ENCODE data around the gene ADAM19. TPM values are rescaled to one million over a fixed set of nuclear protein-coding genes. Genes with fewer than 3 reads are reported as not detected.

Gene ADAM19
- total RNA-seq, 1 experiment from 2014 or later, result 50.0 TPM

DNA sequence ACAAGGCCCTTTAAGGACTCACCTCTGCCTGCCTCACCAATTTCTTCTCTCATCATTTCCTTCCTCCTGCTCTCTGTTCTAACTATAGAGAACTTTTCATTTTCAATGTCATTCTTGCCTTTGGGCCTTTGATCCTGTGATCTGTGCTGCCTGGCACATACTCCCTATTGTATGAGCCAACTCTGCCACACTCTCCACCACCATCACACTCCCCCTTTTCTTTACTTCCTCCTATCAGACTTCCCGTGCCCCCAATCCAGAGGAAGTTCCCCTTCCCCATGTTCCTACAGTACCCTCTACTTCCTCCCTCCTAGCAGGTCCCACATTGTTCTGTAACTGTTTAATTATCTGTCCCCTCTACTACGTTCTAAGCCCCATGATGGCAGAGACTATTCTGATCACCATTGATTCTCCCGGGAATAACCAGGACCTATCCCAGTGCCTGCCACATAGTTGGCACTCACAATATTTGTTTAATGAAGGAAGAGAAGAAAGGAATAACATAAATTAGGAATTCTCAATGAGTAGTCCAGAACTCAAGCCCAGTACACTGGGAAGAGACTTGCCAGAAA, 27.5 kb downstream of the ADAM19 start:
- Histone ChIP-seq H3K4me1 (no peaks in the 10 kb centered on the region), H3K27me3 (no peaks in the 10 kb centered on the region), H3K27ac (no peak overlapping the region), H3K9me3 (replicated peaks) (no peaks in the 10 kb centered on the region; the same call in 1 of the 2 replicates), H3K36me3 (peaks cover 35% of the 10 kb centered on the region), H3K4me3 (no peak overlapping the region)
- DNase-seq, result no peak

DNA sequence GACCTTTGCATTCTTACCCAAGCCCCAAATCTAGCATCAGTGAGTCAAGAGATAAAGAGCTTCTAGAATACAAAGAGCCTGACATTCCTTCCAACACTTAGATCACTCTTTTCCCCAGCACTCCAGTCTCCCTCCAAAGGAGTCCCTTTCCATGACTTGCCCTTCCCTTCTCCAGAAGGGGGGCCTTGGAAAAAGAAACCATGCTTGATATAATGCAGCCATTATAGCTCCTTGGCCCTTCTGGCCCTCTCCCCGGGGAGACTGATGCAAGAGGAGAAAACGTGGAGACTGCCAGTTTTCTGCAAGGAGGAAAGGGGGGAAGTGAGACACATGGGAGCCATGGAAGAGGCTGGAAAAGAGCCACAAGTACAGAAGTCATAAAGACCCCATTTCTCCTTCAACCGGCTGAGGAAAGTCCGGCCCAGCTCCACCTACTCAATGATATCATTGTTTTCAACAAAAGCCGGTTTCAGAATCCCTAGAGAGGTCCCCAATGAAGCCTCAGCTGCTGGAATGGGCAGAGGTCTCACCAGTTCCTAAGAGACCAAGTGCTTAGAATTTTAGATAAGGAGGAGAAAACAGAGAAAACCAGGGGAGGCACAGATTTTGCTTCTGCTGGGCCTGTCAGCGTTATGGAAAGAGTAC, 29.0 kb downstream of the ADAM19 start:
- Histone ChIP-seq H3K9me3 (replicated peaks) (no peaks in the 10 kb centered on the region; the same call in 1 of the 2 replicates), H3K4me3 (no peak overlapping the region), H3K27me3 (no peaks in the 10 kb centered on the region), H3K36me3 (peaks cover 26% of the 10 kb centered on the region), H3K27ac (no peak overlapping the region), H3K4me1 (no peaks in the 10 kb centered on the region)
- DNase-seq, result no peak

DNA sequence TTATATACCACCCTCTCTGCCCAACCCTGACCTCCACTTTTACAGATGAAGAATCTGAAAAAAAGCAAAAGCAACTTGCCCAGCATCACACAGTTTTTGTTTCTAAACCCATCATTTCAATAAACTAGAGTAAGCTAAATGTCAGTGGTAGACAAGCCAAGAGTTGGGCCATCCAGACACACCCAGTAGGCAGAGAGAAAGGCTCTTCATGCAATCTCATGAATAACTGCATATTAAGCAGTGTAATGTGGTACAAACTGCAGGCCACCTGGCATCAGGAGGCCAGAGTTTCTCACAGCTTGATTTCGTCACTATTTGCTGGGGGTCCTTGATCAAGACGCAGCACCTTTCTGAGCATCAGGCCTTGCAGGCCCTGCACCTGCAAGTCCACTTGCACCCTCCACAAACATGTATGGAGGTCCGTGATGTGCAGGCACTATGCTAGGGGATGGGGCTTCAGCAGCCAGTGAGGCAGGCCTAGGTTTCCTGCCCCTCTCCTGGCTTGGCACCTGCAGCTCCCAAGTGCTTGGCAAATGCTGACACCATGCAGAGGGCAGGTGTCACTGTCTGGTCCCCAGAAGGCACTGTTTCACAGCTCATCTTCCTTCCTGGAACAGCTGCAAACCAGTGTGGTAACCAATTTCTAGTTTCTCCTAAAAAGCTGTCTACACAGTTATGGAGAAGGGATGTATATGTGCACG, 29.8 kb downstream of the ADAM19 start:
- H3K9me3 ChIP-seq (replicated peaks), result no peaks in the 10 kb centered on the region; the same call in 1 of the 2 replicates
- no peak overlapping the region for H3K27ac ChIP-seq
- no peaks in the 10 kb centered on the region for H3K27me3 ChIP-seq
- no peak overlapping the region for H3K4me3 ChIP-seq
- no peak for DNase-seq
- H3K4me1 ChIP-seq, result no peaks in the 10 kb centered on the region
- H3K36me3 ChIP-seq, result peaks cover 24% of the 10 kb centered on the region

DNA sequence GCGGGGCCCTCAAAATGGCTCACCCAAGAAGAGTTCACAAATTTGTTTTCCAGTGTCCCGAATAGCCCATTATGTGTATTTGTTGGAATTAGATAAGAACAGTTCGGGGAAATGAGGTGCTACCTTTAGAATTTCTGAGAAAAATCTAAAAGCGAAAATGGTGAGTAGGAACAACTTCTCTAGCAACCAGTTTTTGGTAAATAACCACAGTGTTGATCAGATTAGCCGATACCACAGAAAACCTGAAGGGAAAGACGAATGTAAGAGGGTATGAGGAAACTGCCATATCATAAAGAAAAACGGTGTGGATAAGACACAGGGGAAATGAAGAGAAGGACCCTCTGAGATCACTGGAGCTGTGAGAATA, 31.0 kb downstream of the ADAM19 start:
- Histone ChIP-seq H3K27ac (no peak overlapping the region), H3K36me3 (peaks cover 15% of the 10 kb centered on the region), H3K4me1 (no peaks in the 10 kb centered on the region), H3K4me3 (no peak overlapping the region), H3K27me3 (no peaks in the 10 kb centered on the region), H3K9me3 (replicated peaks) (no peaks in the 10 kb centered on the region; the same call in 1 of the 2 replicates)
- no peak for DNase-seq

DNA sequence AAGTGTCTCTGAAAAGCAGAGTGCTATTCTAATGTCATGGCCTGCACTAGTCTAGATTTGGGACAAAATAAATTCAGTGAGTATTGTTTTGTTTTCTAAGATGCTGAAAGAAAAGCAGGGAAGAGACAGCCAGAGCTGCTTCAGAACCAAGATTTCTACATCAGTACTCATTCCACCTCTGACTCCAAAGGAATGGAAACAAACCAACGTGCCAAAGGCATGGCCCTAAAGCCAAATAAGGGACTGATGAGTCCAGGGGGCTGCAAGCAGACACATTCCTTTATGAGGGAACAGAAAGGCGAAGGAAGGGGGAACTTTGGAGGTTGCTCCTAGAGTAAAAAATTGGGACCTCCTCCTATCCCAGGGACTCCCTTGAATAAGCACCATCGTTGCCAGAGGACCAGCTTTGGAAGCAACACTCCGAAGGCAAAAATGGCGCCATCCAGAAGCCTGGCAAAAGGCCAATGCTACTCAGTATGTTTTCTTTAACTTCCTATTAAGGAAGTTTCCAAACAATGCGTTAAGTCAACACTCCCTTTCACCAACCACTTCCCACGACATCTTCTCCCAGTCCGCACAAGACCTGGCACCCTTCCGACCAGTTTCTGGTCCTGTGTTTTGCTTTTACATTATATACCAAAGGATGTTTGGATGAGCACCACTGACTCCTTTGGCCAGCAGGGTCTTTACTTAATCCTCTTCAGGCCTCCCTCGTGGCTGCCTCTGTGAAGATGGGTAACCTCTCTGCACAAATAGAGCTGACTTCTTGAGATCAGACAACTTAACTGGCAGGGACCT, 31.6 kb downstream of the ADAM19 start:
- DNase-seq, result no peak
- Histone ChIP-seq H3K27ac (no peak overlapping the region), H3K9me3 (replicated peaks) (no peaks in the 10 kb centered on the region), H3K36me3 (peaks cover 12% of the 10 kb centered on the region), H3K4me3 (no peak overlapping the region), H3K27me3 (no peaks in the 10 kb centered on the region), H3K4me1 (no peaks in the 10 kb centered on the region)

DNA sequence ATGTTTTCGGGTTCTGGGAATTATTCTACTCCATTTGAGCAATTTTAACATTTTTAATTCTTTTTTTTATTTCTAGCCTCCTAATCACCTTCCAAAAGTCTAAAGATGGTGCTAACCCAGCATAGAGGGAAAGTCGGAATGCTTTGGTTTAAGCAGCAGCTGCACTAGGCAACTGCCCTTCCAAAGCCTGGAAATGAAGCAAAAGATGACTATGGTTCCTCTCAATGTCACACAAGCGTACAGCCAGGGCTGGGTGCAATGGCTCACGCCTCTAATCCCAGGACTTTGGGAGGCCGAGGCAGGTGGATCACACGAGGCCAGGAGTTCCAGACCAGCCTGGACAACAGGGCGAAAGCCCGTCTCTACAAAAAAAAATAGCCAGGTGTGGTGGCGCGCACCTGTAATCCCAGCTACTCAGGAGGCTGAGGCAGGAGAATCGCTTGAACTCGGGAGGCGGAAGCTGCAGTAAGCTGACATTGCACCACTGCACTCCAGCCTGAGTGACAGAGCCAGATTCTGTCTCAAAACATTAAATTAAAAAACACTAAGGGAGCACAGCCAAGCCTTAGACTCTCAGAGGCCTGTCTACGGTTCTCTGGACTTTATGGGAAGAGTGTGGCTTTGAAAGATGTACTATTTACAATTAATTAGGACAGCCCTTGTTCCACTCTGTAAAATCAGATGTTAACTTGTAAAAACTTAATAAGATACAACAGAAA, 33.1 kb downstream of the ADAM19 start:
- no peaks in the 10 kb centered on the region for H3K27me3 ChIP-seq
- no peak overlapping the region for H3K4me3 ChIP-seq
- H3K9me3 ChIP-seq (replicated peaks), result no peaks in the 10 kb centered on the region
- no peak for DNase-seq
- peaks cover 12% of the 10 kb centered on the region for H3K36me3 ChIP-seq
- H3K4me1 ChIP-seq, result no peaks in the 10 kb centered on the region
- no peak overlapping the region for H3K27ac ChIP-seq

DNA sequence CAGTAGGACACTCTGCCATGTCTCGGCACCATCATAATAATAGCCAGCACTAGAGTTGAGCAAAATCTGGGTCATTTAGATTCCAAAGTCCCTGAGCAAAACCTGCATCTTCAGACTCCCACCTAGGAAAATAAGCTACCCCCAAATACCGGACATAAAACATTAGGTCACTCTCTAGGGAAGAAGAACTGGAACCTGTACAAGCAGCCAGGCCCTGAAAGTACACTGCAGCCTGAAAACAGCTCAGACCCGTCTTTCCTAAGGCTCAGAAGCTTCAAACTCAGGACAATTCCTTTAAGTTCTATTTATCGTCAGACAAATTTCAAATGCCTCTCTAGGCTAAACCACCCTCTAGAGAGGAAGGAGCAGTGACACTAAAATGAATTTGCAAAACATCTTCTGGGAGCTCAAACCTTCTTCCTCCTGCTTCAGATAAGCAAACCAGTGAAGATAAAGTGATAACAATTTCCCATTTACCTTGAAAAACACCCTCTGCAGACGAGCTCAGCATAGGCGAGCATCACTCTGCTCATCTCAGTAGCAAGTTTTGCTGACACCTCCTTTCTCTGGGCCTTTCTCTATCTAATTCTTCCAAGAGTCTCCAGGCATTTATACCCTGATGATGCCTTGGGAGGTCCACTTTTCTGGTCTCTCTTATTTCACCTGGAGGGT, 34.0 kb downstream of the ADAM19 start:
- Histone ChIP-seq H3K36me3 (peaks cover 15% of the 10 kb centered on the region), H3K4me1 (no peaks in the 10 kb centered on the region), H3K27ac (no peak overlapping the region), H3K4me3 (no peak overlapping the region), H3K9me3 (replicated peaks) (no peaks in the 10 kb centered on the region), H3K27me3 (no peaks in the 10 kb centered on the region)
- DNase-seq, result no peak

DNA sequence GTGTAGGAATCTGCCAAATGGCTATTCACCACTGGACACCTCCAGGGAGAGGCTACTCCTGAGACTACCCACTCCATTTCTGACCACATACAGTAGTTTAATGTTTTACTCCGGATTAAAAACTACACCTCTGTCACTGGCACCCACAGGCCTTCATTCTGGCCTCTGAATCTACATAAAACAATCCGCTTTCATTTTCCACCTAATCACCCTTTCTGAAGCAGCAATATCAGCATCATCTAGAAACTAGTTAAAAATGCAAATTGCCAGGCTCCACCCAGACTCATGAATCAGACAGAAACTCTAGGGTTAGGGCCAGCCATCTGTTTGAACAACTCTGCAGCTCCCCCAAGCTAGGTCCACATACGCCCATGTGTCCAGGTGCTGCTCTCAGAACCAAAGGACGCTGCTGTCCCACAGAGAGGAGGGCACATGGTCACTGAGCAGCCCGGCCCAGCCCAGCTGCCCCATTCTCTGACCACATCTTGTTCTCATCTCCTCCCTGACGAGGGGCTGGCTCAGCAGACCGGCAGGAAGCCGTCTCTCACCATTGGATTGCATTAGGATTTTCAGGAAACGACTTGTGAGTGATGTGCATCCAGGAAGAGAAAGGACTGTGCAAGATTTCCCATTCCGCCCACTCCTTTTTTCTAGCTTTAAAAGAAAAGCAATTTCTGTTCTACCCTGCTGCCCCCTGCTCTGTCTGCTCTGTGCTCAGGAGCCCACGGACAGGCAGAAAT, 34.7 kb downstream of the ADAM19 start:
- Histone ChIP-seq H3K4me1 (no peaks in the 10 kb centered on the region), H3K4me3 (no peak overlapping the region), H3K36me3 (peaks cover 19% of the 10 kb centered on the region), H3K27ac (no peak overlapping the region), H3K9me3 (replicated peaks) (no peaks in the 10 kb centered on the region), H3K27me3 (no peaks in the 10 kb centered on the region)
- DNase-seq, result no peak

DNA sequence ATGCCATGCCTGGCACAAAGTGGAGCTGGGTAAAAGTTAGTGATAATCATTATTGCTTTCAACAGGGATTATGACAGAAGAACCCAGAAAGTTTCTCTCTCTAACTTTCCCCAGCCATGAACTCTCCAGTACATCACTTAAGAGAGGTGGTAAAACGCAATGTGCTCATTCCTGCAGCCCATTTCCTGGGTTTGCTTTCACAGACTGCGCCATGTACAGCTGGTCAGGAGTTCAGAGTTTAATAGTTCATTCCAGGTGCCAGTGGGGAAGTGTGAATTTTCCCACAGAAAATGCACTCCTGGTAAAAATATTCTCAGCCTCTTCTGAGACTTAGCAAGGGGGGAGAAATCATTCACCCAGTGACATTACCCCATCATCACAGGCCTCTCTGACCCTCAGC, 35.5 kb downstream of the ADAM19 start:
- Histone ChIP-seq H3K4me3 (no peak overlapping the region), H3K4me1 (no peaks in the 10 kb centered on the region), H3K27me3 (no peaks in the 10 kb centered on the region), H3K36me3 (peaks cover 24% of the 10 kb centered on the region), H3K9me3 (replicated peaks) (no peaks in the 10 kb centered on the region), H3K27ac (no peak overlapping the region)
- no peak for DNase-seq

DNA sequence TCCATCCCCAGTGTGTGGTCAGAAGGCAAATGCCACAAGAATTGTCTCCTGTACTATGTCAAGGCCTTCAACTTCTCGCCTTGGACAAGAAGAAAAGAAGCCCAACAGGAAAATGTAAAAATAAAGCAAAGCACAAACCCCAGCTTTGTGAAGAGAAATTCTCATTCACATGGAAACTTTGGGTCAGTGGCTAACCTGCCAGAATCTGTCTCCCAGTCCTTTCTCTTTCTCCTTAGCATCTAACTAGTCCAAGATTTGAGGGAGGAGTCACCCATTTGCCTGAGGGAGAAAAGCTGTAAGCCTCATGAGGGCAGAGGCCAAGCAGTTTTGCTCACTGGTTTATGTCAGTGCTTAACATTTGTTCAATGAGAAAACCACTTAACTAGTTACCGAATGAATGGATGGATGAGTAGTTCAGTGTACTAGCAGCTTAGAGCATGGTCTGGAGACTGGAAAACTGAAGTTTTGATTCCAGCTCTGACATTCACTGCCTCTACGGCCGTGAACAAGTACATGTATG, 36.0 kb downstream of the ADAM19 start:
- Histone ChIP-seq H3K4me3 (no peak overlapping the region), H3K9me3 (replicated peaks) (no peaks in the 10 kb centered on the region), H3K27ac (no peak overlapping the region), H3K27me3 (no peaks in the 10 kb centered on the region), H3K4me1 (no peaks in the 10 kb centered on the region), H3K36me3 (peaks cover 29% of the 10 kb centered on the region)
- DNase-seq, result no peak

DNA sequence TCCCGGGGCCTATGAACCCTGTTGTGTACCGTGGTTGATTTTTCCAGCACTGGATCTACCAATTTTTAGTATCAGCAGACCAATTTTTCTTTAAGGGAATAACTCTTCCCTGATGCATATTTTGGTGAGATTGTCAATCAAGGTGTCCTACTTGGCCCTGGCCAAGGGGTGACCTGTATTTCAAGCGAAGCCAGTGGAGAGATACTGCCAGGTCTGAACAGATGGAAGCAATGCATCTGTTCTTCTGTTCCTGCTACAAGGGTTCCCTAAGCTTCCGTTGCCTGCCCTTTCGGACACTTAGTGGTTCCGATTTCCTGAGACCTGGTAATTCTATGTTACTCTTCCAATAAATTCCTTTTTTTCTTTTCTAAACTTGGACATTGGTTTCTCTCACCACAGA, 37.3 kb downstream of the ADAM19 start:
- peaks cover 29% of the 10 kb centered on the region for H3K36me3 ChIP-seq
- no peaks in the 10 kb centered on the region for H3K4me1 ChIP-seq
- DNase-seq, result no peak
- no peaks in the 10 kb centered on the region for H3K9me3 ChIP-seq (replicated peaks)
- H3K4me3 ChIP-seq, result no peak overlapping the region
- no peaks in the 10 kb centered on the region for H3K27me3 ChIP-seq
- no peak overlapping the region for H3K27ac ChIP-seq

DNA sequence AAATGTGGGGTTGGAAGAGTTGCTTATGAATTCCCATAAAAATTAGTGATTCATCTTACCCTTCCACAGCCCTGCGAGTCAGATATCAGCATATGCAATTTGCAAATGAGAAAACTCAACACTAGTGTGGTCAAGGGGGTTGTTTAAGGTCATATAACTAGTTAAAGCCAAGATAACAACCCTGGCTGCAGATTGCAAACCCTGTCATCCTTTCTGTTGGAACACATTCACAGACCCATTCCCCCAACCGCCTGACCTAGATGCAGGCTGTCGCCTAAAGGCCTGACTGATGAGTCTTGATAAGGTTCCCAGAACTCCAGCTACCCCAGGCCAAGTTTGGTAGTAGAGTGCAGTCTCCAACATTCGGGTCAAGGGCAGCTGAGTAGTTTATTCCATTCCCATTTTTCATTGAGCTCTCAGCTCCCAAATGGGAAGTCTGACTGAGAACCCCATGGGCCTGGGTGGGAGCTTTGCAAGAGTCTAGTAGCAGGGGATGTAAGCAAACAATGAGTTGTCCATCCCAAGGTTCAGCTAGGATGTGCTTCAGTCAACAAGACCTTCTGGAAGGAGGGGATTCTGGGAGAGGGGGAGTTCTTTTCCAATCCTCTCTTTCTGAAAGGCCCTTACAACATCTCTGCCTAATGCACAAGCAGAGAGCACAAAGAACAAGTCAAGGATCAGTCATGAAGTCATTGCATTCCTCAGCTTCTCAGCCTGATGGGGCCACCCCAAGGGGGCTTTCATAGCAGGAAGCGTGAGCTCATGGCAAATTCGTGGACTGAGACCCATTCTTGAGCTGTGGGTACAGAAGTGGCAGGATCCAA, 40.3 kb downstream of the ADAM19 start:
- no peaks in the 10 kb centered on the region for H3K4me1 ChIP-seq
- no peak overlapping the region for H3K4me3 ChIP-seq
- H3K27me3 ChIP-seq, result no peaks in the 10 kb centered on the region
- peaks cover 43% of the 10 kb centered on the region for H3K36me3 ChIP-seq
- no peak overlapping the region for H3K27ac ChIP-seq
- H3K9me3 ChIP-seq (replicated peaks), result no peaks in the 10 kb centered on the region
- no peak for DNase-seq

DNA sequence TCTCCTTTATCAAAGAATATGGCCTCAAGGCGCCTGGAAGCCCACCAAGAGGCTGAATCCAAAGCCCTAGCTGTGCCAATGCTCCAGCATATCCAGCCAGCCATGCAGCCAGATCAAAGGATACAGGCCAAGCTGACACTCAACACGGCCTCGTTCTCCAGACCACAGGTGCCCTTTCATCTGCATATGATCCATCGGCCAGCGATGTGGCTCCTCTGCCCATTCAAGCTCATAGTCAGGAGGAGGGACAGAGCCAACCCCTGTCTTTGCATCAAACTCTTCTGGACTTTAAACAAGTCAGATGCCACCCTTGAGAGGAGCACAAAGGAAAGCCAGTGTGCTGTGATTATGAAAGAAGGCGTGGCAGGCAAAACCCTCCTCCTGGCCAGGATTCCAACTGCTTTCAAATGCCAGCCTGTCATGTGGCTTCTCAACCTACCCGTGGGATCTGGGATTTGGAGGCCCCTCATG, 42.5 kb downstream of the ADAM19 start:
- H3K27ac ChIP-seq, result no peak overlapping the region
- DNase-seq, result no peak

More for the DNA sequence above, 42.5 kb downstream of the ADAM19 start:
- Histone ChIP-seq H3K9me3 (replicated peaks) (no peaks in the 10 kb centered on the region), H3K27me3 (no peaks in the 10 kb centered on the region), H3K36me3 (peaks cover 61% of the 10 kb centered on the region), H3K4me3 (no peak overlapping the region), H3K4me1 (no peaks in the 10 kb centered on the region)

Measured in SJCRH30 (cell line).